Left ventricle myocardium superior (tissue), 1 donor: ENCODE results near the gene YTHDC1. TPM values are rescaled to one million over a fixed set of nuclear protein-coding genes. Genes with fewer than 3 reads are reported as not detected.

Source experiments
- ATAC-seq: fragments of 200-7000 bp; cut with Tn5 transposase; one replicate; pipeline ENCODE4 v1.9.1; 2020; ENCODE audit warnings: mild to moderate bottlenecking, moderate library complexity
- DNase-seq: peaks from one replicate; pipeline ENCODE4 v3.0.0-alpha.2; 2020
- intact Hi-C: fragments of 100-400 bp; cut with micrococcal nuclease; formaldehyde crosslinking; loops from one replicate; pipeline ENCODE4 v1.11.0; 2022
- total RNA-seq: library from RNA; stranded (reverse); fragmentation: NEBNext Ultra II Directional; extraction: Animal tissue kit (Norgen Biotek cat#: 25700); gene quantifications from one replicate; pipeline ENCODE4 v1.2.1, GENCODE V29; 2021
- donor health status: DM: no; HTN: yes; CAD: no; lungs with severe emphysema.

The YTHDC1 gene
- total RNA-seq, 1 donor from 2014 or later = 57.1 TPM

DNA sequence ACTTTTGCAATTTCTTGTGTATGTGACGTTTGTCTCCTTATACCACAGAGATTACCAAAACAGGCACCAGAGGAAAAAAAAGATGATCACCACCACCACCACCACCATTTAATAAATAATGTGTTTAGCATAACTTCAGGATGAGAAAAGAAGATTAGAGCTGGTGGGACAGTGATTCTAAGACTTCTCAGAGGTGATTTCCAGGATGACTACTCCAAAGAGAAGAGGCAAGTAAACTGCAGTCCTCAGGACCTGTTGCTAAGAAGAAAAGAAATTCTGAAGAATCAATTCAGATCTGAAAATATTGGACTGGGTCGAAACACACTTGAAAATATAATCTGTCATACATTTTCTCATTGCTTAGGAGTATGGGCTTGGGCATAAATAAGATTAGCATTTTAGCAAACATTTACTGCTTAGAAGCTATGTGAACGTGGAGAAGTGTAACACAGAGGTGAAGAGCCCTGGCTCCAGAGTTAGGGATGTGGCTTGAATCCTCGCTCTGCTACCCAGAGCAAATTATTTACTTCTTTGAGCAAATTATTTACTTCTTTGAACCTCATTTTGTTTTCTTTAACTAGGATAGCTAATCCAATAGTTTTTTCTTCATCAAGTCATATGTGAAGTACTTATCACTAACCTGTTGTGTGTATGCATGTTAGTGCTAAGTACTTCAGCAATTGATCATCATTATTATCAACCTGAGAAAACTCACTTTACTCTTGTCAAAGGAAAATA is 10.5 kb upstream of the YTHDC1 start:
- intact Hi-C loops = no loop called here
- ATAC-seq (no peak), DNase-seq (no peak)

DNA sequence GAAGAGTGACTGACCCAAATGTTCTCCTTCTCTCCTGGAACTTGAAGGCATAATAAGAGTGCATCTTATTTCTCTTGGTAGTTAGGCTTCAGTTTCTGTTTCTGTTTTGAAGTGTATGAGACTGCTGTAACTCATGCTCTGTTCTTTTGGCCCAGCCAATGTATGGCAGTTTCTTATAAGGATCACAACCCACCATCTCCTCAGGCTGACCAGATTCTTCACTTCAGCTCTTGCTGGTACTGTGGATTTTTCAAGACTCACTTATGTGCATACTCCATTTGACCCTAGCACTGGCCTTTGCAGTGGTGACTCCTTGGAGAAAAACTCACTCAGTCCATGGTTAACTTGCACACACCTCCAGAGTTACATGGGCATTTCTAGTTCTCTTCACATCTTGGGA is 9.6 kb upstream of the YTHDC1 start:
- ATAC-seq (no peak), DNase-seq (no peak)
- intact Hi-C loops = no loop called here

- intact Hi-C loops = no loop called here
- no peak for ATAC-seq
These were observed 9.1 kb upstream of the YTHDC1 start for GRCh38 chr4:68358988-68359387.

DNA sequence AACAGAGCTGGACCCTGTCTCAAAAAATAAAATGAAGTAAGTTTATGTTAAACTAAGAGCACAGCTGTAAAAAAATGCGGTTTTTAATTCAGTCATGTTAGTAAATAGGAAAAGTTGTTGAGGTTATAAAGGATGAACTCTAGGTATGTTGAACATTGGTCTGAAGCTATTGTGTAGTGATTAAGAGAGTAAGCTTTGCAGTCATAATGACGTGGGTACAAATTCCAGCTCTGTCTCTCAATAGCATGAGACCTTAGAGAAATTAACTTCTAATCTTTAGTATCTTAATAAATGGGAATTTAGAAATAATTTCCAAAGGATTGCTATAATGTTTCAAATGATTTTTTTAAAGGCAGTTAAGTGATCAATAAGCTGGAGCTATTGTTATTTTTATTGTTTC is 2.9 kb upstream of the YTHDC1 start:
- DNase-seq (no peak), ATAC-seq (no peak)
- intact Hi-C loops = no loop called here

More at GRCh38 chr4:68358988-68359387, 9.1 kb upstream of the YTHDC1 start:
- DNase-seq = no peak

DNA sequence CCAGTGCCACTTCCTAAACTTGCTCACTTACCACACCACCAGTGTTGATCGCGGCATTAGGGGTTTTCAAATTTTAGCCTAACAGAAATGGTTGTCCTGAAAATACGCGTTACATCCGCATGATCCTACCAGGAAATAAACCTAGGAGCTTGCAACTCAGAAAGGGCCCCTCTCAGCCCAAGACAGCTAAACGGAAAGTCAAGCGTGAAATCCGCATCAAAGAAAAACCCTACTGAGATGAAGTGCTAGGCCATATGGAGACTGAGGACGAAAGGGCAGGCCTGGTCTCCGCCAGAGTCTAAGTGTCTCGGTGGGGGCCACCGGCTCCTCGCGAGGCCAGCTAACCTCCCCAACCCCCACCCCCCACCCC is 626 bp downstream of the YTHDC1 start:
- intact Hi-C loops = no loop called here
- ATAC-seq = peak; percentile 23

GRCh38 chr4:68348577-68348976 is 1.3 kb downstream of the YTHDC1 start:
- ATAC-seq (no peak), DNase-seq (no peak)
- intact Hi-C loops = no loop called here

More for the DNA sequence above, 626 bp downstream of the YTHDC1 start:
- DNase-seq = no peak

DNA sequence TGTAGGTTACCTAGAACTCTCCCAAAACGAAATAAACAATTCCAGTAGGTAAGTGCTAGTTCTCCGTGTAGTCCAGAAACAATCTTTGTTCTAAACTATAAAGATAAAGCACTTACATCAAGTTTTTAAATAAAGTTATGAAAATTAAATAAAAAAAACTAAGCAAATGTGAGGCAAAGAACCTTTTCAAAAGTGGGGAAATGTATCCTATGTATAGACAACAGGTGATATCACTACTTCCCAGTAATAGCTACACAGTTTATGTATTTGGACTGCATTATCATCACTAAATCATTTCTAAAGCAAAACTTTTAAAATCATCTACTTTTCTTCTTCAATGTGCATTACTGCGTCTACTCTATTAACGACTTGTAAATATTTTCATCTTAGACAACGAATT is 2.0 kb downstream of the YTHDC1 start:
- no peak for DNase-seq
- no peak for ATAC-seq
- intact Hi-C loops = no loop called here

DNA sequence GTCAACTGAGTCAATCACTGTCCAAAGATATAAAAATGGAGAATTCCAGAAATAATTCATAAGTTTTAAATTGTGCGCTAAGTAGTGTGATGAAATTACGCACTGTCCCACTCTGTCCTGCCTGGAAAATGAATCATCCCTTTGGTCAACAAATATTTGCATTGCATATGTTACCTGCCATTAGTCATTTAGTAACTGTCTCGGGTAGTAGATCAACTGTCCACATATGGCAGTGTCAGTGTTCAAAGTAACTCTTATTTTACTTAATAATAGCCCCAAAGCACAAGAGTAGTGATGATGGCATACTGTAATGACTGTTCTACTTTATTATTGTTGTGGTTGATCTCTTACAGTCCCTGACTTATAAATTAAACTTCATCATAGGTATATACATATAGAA is 3.4 kb downstream of the YTHDC1 start:
- intact Hi-C loops = no loop called here
- DNase-seq (no peak), ATAC-seq (no peak)

DNA sequence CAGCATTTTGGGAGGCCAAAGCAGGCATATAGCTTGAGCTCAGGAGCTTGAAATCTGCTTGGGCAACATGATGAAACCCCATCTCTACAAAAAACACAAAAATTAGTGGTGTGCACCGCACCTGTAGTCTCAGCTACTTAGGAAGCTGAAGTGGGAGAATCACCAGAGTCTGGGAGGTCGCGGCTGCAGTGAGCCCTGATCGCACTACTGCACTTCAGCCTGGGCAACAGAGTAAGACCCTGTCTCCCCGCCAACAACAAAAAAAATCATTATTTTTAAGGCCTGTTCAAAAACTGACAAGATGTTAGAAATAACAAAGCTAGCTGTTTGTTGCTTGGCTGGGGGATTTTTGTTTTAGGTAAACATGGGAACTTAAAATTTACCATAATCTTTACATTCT is 5.1 kb downstream of the YTHDC1 start:
- intact Hi-C loops = no loop called here

GRCh38 chr4:68344049-68344448 is 5.8 kb downstream of the YTHDC1 start:
- ATAC-seq (no peak), DNase-seq (no peak)
- intact Hi-C loops = no loop called here

More for the DNA sequence above, 5.1 kb downstream of the YTHDC1 start:
- no peak for ATAC-seq
- DNase-seq = no peak

DNA sequence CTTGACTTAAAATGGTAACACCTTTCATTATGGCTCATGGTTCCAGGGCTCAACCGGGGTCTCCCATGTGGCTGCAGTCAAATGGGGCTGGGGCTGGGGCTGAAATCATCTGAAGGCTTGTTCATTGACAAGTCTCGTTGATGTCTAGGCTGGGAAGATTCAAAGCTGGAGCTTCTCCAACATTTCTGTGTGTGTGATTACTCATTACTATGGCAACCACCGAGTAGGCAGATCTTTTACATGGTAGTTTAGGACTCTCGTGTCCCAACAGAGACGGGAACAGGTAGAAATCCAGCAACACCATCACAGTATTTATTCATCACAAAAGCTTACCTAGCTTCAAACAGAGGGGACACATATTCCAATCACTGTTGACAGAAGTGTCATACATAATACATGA is 7.8 kb downstream of the YTHDC1 start:
- ATAC-seq (no peak), DNase-seq (no peak)
- intact Hi-C loops = no loop called here

GRCh38 chr4:68338625-68339024 is 11.3 kb downstream of the YTHDC1 start:
- DNase-seq (peak; percentile 31), ATAC-seq (peak; percentile 95)
- intact Hi-C loops = no loop called here

DNA sequence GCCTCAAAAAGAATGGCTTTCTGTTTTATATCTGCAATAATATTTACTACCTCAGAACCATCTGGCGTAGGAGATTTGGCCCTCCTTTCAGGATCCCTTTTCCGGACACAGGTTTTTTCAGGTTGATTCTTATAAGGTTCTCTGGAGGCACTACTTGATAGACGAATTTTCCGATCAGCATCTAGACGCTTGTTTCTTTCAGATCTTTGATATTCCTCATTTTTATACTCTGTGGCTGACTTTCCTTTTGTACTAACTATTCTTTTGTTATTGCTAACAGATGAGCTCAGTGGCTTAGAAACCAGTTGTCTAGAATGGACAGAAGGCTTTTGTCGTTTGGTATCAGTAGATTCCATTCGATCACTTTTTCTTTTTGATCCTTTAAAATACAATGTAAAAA is 12.4 kb downstream of the YTHDC1 start:
- DNase-seq (no peak), ATAC-seq (no peak)
- intact Hi-C loops = no loop called here

DNA sequence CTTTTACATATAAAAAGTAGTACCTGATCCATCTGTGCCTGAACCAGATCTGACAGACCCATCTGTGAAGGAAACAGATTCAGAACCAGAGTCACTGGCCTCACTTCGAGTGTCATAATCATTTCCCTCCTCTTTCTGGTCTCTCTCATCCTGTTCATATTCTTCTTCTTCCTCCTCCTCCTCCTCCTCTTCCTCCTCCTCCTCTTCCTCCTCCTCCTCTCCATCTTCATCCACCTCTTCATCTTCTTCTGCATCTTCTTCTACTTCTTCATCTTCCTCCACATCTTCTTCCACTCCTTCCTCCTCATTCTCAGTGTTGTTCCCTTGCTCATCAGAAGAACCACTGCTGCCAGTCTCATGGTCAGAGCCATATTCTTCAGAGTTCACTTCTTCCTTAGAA is 12.9 kb downstream of the YTHDC1 start:
- intact Hi-C loops = no loop called here
- DNase-seq (no peak), ATAC-seq (no peak)

GRCh38 chr4:68336530-68336929 is 13.4 kb downstream of the YTHDC1 start:
- ATAC-seq (no peak), DNase-seq (no peak)
- intact Hi-C loops = no loop called here

GRCh38 chr4:68326141-68326540 is 23.7 kb downstream of the YTHDC1 start:
- intact Hi-C loops = no loop called here
- DNase-seq = no peak
- no peak for ATAC-seq

DNA sequence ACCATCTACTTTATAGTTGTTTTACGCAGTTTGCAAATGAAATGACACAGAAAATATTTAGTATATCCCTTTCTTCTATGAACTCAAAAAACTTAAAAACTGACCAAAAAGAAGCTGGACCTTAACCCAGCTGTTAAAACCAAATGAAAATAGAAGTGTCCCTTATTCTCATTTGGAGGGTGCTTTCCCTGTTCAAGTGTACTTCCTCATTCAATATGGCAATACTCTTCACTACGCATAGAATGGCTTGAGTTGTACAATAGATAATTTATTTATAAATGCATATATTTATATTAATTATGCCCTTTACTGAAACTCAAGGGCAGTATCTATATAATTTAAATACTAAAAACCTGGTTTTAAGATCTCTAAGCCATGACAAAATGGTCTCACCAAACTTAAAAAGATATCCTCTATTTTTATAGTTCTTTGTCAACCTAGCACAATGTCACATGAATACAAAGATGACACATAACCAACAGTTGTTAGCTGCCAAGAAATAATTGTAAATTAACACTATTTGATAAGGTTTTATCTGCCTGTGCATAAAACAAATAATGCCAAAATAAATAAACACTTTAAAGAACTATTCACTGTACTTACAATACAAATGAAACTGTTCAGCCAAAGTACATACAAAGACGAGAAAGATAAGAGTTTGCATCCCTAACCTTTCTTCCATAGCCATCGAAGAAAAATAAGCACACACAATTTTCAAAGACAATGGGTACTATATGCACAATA is 25.2 kb downstream of the YTHDC1 start:
- intact Hi-C loops = no loop called here
- ATAC-seq (no peak), DNase-seq (no peak)

- DNase-seq (no peak), ATAC-seq (no peak)
- intact Hi-C loops = no loop called here
These were observed 30.9 kb downstream of the YTHDC1 start for GRCh38 chr4:68319040-68319439.

DNA sequence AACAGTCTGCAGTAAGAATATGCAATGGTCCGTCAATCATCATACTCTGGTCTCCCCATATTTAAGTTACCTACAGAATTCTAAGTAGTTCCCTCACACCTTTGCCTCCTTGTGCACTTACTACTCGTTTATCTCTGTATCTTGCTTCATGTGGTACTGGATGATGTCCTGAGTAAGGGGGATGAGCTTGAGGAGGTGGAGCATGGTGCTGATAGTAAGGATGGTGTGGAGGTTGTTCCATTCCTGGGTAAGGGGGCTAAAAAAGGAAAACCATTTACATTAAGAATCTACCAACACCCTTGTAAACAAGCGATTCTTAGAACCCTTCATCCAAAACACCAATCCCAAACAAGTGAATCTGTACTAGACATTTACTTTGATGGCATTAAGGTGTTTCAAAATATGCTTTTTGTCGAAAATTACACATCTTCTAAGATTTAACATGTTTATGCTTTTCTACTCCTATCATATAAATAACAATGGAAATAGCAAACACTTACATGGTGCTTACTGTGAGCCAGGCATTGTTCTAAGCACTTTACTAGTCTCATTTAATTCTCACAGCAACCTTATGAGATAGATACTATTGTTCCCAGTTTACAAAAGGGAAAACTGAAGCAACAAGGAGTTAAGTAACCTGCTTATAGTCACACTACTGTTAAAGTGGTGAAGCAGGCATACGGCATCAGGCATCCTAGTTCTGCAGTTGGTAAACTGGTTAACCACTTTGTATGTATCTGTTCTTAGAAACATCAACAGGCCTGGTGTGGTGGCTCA is 33.5 kb downstream of the YTHDC1 start:
- no peak for DNase-seq
- ATAC-seq = no peak
- intact Hi-C loops = no loop called here

- no peak for ATAC-seq
- intact Hi-C loops = no loop called here
- no peak for DNase-seq
These were observed 39.1 kb downstream of the YTHDC1 start for GRCh38 chr4:68310651-68311247.
